OCI-M1 (cell line): Measurements from ENCODE around the gene PIAS1.
A peak's percentile ranks its signal among the peaks of the same experiment; 100 is the strongest.
"Not testable (repeated sequence)": the region's sequence is repeated elsewhere in the genome, so short reads cannot be mapped to it uniquely, and the experiment has no call there.

ENCODE experiments used
- DNase-seq: peaks from one replicate; lab custom pipeline; 2025; lab: John Stamatoyannopoulos, UW

PIAS1 gene

DNA sequence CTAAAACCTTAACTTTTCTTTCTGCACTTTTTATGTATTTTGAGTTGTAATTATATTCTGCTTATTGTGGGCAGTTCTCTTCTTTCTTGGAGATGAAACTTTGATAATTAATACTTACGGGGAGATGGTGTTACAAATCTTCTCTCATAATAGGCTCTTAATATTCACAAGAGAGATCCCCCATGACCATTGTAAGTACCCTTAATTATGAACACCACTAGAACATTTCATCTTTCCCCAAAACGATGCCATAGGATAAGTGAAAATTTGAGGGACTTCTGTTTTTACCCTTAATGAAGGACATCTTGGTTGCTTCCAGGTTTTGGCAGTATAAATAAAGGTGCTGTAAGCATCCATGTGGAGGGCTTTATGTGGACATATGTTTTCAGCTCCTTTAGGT lies 60.7 kb downstream of the PIAS1 start:
- DNase-seq: peak; percentile 28

- no peak for DNase-seq
Observed at GRCh38 chr15:68124700-68125099, 70.6 kb downstream of the PIAS1 start.

DNA sequence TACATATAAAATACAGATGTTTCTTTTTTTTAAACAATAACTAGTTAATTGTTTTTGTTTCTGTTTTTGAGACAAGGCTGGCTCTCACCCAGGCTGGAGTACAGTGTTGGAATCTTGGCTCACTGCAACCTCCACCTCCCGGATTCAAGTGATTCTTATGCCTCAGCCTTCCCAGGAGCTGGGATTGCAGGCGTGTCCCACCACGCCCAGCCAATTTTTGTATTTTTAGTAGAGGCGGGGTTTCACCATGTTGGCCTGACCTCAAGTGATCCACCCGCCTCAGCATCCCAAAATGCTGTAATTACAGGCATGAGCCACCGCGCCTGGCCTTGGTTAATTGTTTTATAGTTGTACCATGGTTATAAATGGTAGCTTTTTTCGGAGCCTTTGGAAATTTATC lies 72.3 kb downstream of the PIAS1 start:
- DNase-seq: no peak

DNA sequence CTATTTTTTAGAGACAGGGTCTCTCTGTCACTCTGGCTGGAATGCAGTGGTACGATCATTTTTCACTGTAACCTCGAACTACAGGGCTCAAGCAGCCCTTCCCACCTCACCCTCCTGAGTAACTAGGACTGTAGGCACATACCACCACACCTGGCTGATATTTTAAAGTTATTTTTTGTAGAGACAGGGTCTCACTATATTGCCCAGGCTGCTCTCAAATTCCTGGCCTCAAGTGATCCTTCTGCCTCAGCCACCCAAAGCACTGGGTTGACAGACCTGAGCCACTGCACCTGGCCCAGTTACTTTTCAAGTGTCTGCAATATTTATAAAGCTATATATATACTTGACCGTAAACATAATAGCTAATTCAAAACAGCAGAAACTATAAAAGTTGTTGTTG lies 75.0 kb downstream of the PIAS1 start:
- no peak for DNase-seq

GRCh38 chr15:68130851-68131250 lies 76.7 kb downstream of the PIAS1 start:
- no peak for DNase-seq

DNA sequence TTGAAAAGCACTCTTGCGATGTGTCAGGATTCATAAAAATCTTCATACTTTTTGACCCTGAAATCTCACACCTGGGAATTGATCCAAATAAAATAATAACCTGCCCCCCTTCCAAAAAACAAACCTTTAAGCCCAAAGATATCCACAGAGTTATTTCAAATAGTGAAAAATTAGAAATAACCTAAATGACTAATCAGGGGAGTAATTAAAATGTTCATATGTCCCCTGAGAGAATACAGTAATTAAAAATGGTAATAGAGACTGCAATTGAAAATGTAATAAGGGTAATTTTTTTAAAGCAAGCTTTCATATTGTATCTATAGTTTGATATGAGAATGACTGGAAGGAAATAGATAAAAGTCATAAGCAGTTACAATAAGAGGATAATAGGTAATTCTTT lies 83.0 kb downstream of the PIAS1 start:
- DNase-seq: no peak

GRCh38 chr15:68143129-68143528 lies 89.0 kb downstream of the PIAS1 start:
- no peak for DNase-seq

GRCh38 chr15:68143785-68144184 lies 89.7 kb downstream of the PIAS1 start:
- DNase-seq: no peak

- DNase-seq: no peak
Observed at GRCh38 chr15:68145706-68146105, 91.6 kb downstream of the PIAS1 start.

- DNase-seq: no peak
Observed at GRCh38 chr15:68148039-68148438, 93.9 kb downstream of the PIAS1 start.

- DNase-seq: no peak
Observed at GRCh38 chr15:68149059-68149458, 94.9 kb downstream of the PIAS1 start.

- no peak for DNase-seq
Observed at GRCh38 chr15:68150187-68150586, 96.1 kb downstream of the PIAS1 start.

DNA sequence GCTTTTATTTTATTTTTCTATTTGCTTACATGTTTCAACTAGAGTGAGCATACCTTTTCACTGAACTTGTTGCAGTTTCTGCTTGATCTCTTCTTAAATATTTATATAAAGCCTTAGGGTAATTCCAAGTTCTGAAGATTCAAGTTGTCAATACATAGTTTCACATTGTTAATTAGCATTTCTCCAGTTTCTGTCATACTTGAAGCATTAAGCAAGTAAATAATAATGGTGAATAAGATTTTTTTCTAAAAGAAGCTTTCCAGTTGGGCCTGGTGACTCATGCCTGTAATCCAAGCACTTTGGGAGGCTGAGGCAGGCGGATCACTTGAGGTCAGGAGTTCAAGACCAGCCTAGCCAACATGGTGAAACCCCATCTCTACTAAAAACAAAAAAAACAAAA lies 97.2 kb downstream of the PIAS1 start:
- DNase-seq: no peak

DNA sequence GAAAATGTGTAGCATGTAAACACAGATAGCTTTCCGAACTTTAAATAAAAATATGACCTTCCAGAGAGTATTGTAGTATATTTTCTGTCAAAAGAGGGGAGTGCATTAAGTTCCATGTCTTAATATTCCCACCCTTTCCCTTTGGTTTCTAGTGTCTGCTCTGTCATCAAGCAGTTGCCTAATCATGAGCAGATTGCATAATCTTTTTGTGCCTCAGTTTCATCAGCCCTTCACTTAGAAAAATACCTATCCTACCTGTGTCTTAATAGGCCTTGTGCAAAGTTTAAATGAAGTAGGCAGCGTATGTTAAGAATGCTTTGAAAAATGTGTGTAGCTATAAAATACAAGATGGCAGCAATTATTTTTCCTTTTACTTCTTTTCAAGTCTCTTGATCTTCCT lies 98.2 kb downstream of the PIAS1 start:
- DNase-seq: no peak

DNA sequence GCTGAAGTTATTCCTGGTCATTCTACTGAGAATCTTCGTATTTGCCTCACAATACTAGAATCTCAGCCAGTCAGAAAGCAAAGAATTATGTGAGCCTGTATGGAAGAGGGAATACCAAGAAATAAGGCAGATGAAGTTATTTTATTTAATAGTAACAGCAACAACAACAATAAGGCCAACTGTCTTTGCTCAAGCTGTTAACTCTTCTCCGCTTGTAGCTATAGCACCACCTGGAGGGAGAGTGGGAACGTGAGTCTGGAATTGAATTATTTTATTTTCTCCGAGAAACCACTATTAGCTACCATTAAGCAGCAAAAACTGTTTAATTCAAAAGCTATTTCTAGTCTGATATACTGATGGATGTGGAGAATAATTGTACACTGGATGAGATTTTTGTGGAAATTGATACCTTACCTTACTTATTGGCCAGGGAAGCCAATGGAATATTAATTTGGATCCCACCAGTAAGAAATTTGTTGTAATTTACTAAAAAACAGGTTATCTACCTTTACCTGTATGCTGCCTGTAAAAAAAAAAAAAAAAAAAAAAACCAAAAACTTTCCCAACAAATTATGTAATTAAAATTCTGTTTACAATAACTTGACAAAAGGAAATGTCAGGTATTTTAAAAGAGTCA lies 100.9 kb downstream of the PIAS1 start:
- peak; percentile 49 for DNase-seq

GRCh38 chr15:68157074-68157473 lies 103.0 kb downstream of the PIAS1 start:
- DNase-seq: no peak

DNA sequence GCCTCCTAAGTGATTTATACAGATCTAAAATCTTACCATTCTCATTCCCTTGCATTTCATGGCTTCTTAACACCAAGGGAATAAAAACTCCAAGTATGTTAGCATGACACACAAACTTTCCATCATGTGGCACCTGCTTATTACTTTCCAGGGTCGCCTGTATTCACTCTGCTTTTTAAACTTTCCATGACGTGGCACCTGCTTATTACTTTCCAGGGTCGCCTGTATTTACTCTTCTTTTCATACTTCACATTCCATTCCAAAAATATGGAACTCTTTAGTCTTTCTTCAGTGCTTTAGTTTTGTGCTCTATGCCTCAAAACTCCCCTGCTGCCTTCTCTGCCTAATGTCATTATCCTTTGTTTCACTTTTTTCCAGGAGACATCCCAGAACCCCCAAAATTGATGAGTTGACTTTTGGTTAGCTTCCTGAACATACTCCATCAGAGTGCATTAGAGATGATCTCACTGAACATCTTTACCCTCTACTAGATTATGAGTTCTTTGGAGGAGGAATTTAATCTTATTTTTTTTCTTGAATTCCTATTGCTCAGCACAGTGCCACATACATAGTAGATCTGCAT lies 104.0 kb downstream of the PIAS1 start:
- DNase-seq: no peak

DNA sequence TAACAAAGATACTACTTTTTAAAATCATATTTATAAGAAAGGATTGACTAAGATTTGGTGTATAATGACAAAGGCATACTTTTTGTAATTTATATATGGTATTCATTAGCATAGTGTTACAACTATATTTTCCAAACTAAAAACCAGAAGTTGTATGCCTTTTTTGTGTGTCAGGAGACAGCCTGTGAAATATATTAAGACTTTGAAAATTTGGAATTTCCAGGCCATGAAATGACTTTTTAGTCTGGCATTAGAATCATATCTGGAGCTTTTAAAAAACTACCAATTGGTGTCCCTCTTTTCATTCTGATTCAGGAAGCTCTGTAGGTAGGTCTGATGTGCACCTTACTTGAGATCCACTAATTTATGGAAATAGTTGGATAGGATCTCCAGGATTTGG lies 109.1 kb downstream of the PIAS1 start:
- DNase-seq: no peak

GRCh38 chr15:68166847-68167246 lies 112.7 kb downstream of the PIAS1 start:
- DNase-seq: no peak

DNA sequence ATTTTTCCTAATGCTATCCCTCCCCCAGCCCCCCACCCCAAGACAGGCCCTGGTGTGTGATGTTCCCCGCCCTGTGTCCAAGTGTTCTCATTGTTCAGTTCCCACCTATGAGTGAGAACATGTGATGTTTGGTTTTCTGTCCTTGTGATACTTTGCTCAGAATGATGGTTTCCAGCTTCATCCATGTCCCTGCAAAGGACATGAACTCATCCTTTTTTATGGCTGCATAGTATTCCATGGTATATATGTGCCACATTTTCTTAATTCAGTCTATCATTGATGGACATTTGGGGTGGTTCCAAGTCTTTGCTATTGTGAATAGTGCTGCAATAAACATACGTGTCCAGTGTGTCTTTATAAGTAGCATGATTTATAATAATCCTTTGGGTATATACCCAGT lies 117.9 kb downstream of the PIAS1 start:
- DNase-seq: not testable (repeated sequence)

GRCh38 chr15:68173119-68173518 lies 119.0 kb downstream of the PIAS1 start:
- DNase-seq: no peak

GRCh38 chr15:68175526-68175925 lies 121.4 kb downstream of the PIAS1 start:
- peak; percentile 28 for DNase-seq

GRCh38 chr15:68176601-68177000 lies 122.5 kb downstream of the PIAS1 start:
- no peak for DNase-seq

DNA sequence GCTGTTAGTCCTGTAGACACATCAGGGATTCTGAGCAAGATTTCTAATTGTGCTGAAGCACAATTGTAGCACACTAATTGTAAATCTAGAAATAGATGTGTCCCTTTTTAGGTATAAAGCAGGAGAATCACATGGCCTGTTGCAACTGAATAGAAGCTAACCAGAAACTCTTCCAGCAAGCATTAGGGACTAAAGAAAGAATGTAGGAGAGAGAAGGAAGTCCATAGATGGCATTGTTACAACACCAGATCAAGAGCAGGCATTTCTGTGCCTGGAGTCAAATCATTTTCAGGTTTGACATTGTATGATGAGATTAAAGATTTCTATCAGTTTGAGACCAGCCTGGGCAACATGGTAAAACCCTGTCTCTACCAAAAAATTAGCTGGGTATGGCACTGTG lies 123.6 kb downstream of the PIAS1 start:
- no peak for DNase-seq
